D721Med (cell line): ENCODE results near the gene IMPA2.

ENCODE experiments used
- DNase-seq: peaks from one replicate; pipeline ENCODE4 v3.0.0; 2011; ENCODE audit warnings: low spot score; ENCODE audit not compliant: insufficient read length
- FAIRE-seq: peaks from 2 replicates; lab custom pipeline; 2011; peaks lifted over from hg19 to GRCh38; lab: Jason Lieb, UNC
- TF ChIP-seq, protein P1 (sequence below): IDR thresholded peaks from 2 replicates; pipeline ENCODE4 v1.5.1; 2012; ENCODE audit warnings: mild to moderate bottlenecking, control low read depth; ENCODE audit not compliant: insufficient read depth; ENCODE audit errors: missing control alignments

IMPA2 gene

DNA sequence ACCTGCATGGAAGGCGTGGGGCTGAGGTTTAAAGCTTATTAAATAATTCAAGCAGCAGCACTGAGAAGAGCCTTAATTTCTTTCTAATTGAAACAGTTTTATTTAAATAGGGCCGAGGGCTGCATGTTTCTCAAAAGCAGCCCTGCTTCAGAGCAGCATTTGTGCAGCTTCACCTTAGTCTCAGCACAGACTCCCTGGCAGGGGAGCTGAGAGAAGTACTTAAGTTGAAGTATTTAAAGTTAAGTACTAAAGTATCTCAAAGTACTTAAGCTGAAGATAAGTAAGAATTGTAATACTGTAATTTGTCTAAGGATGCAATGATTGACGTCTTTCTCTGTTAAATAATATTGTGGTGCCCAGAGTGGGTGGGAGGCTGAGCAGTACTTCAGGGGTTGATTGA lies 31.4 kb downstream of the IMPA2 start:
- DNase-seq (no peak), FAIRE-seq (no peak)
- TF ChIP-seq, protein P1, sequence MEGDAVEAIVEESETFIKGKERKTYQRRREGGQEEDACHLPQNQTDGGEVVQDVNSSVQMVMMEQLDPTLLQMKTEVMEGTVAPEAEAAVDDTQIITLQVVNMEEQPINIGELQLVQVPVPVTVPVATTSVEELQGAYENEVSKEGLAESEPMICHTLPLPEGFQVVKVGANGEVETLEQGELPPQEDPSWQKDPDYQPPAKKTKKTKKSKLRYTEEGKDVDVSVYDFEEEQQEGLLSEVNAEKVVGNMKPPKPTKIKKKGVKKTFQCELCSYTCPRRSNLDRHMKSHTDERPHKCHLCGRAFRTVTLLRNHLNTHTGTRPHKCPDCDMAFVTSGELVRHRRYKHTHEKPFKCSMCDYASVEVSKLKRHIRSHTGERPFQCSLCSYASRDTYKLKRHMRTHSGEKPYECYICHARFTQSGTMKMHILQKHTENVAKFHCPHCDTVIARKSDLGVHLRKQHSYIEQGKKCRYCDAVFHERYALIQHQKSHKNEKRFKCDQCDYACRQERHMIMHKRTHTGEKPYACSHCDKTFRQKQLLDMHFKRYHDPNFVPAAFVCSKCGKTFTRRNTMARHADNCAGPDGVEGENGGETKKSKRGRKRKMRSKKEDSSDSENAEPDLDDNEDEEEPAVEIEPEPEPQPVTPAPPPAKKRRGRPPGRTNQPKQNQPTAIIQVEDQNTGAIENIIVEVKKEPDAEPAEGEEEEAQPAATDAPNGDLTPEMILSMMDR, result no peak

DNA sequence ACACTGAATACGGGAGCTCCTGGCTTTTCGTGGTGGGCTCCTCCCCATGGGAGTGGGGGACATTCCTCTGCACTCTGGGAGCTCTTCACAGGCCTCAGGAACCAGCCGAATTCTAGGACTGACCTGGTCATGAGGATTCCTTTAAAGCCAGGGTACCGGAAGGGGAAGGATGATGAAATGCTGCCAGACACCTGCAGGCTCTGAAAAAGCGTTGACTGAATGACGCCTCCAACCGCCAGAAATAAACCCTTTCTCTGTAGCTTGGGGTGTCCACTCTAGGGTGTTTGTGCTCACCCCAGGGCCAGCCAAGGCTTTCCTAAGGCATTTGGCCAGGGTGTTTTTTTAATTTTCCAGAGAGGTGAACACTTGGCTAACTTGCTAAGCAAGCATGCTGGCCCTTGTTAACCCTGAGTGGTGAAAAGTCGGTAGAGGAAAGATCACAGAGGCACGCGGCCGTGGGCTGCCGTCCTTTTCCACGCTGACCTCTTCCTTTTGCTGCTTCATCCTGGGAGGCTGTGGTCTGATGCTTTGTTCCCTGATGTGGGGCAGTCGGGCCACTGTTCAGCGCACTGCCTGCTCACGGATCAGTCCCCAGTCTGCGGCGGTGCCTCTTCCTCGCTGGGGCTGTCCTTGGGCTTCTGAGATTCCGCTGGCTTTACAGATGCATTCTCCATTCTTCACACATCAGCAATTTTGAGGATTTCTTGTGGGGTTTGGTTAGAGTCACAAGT lies 32.0 kb downstream of the IMPA2 start:
- DNase-seq (no peak), FAIRE-seq (no peak)
- TF ChIP-seq, protein P1, result no peak

DNA sequence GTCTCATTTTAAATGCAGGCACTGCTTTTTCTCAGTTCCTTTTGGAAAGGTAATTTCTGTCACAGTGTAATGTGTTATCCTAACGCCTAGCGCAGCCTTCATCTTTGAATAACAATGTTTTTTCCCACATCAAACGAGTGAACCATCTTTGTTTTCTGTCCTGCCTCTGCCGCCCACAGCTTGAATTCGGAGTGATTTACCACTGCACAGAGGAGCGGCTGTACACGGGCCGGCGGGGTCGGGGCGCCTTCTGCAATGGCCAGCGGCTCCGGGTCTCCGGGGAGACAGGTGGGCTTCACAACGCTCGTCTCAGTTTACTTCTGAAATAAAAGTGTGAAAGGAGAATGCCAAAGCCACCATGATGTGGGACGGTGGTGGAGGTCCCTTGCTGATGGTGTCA lies 32.8 kb downstream of the IMPA2 start:
- no peak for DNase-seq
- TF ChIP-seq, protein P1, result no peak
- no peak for FAIRE-seq

DNA sequence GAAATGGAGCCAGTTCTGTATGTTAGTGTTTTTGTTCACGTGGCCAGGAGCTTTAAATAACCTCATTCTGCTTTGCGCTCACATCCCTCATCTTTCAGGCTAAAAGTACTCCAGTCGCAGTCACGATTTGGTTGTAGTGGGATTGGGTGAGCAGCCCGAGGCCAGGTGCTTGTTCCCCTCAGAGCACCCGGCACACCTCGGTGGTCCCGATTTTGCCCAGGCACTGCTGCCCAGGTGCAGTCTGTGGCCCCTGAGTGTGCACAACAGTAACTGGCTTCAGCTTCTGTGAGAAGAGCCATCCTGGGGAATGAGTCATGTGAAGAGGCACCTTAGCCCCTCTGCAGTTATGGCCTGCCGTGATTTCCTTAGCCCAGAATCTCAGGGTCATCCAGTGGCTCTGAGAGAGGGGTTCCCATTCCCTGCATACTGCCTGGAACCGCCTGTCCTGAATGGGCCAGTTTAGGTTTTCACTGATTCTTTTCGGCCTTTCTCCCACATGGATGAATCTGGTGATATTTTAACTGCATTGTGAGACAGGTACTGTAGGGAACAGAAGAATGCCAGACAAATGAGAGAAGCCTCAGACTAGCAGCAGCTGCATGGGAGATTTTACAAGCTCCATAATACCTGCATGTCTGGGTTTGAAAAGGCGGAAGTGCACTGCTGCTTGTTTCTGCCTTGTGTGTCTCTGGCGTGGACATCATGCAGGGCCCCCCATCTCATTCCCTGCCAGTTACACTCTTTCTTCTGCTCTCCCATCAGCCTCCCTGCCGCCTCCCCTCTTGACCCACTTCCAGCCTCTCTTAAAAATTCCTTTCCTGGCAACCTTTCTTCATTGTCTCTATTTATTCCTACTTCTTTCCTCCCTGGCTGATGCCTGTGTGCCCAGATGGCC lies 33.5 kb downstream of the IMPA2 start:
- DNase-seq (no peak), FAIRE-seq (no peak)
- TF ChIP-seq, protein P1, result no peak

DNA sequence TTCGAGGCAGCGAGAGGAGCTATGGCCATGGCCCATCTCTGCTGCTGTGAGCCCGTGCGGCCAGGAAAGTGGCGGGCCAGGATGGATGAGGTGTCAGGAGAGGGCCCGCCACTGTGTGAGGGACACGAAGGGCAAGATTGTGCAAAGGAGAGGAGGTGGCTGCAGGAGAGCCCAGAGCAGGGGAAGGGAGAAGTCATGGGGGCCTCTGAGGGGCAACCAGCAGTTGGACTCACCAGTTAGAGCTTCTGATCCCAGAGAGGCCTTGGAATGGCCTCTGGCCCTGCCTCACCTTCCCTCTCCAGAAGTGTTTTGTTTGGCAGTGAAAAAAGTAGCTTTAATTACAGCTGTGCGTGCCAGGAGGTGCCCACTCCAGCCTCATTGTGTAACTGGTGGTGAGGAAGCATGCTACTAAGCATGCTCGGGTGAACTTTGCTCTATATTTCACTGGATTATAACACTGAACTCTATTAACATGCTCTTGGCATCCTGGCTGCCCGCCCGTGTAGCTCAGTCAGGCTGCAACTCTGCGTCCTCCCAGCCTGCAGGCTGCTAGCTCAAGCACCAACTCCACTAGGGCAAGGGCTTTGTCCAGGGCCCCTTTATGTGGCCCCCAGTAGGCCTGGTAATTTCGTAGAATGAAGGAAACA lies 34.2 kb downstream of the IMPA2 start:
- FAIRE-seq (no peak), DNase-seq (no peak)

DNA sequence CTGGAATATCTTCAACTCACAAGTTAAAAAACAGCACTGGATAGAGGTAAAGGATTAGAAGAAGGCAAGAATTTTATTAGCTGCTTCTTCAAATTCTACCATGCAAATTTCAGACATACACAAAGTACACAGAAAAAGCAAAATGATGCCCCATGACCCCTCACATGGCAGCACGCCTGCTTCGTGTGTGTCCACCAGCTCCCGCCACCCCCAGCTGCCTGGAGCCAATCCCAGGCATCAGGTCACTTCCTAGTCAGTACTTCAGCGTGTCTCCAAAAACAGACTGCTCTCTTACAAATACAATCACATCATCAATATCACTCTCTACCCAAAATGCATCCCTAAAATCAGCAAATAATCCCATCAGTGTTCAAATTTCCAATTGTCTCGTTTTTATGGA lies 35.8 kb downstream of the IMPA2 start:
- no peak for FAIRE-seq
- no peak for DNase-seq
- TF ChIP-seq, protein P1, result no peak

More for the DNA sequence above, 34.2 kb downstream of the IMPA2 start:
- TF ChIP-seq, protein P1, result no peak
